ENCODE data around the gene NELFA.

Gene NELFA

DNA sequence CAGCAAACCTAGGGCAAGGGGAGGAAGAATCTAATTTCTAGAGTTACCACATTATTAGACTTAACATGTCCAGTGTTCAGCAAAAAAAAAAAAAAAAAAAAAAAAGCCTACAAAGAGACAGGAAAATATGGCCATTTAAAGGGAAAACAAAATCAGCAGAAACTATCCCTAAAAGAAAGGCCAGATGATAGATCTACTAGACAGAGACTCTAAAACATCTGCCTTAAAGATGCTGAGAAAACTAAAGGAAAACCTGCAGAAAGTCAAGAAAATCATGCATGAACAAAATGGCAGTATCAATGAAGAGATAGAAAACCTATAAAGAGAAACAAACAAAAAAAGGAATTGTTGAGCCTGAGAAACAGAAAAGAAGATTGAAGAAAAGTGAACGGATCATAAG lies 43.8 kb downstream of the NELFA start:
- DNase-seq (ENCODE audit: low spot score): no peak

DNA sequence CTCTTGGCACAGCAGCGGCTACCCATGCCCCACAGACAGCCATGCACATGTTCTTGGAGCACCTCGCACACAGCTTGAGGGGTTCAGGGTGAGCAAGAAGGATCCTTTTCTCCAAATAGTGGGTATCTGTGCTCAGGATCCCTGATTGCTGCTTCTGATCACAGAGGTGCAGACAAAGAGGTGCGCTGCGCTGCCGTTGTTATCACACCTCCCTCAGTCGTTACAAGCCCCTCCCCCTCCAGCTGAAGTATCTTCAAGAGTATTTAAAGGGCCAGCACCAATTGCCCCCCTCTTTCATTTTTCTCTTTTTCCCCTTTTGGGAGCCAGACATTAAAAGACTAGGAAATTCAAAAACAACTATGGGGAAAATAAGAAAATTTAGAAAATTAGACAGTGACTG lies 44.3 kb downstream of the NELFA start:
- no peak for DNase-seq (ENCODE audit: low spot score)

DNA sequence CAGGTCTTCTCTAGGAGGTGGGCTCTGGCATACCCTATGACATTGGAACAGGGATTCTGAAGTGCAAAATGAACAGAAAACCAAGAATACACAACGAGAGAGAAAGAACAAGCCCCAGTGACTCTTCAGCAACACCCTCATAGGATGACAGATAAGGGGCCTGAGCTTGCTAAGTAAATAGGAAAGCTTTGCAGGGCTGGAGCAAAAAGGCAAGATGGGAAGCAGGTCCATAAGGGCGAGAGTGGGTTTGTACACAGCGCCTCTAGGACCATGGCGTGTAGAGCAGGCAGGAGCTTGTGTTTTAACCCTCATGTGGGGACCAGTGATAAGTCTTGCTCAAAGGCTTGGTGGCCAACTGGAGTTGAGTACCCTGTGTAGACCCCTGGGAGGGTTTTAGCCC lies 45.8 kb downstream of the NELFA start:
- DNase-seq (ENCODE audit: low spot score): no peak

DNA sequence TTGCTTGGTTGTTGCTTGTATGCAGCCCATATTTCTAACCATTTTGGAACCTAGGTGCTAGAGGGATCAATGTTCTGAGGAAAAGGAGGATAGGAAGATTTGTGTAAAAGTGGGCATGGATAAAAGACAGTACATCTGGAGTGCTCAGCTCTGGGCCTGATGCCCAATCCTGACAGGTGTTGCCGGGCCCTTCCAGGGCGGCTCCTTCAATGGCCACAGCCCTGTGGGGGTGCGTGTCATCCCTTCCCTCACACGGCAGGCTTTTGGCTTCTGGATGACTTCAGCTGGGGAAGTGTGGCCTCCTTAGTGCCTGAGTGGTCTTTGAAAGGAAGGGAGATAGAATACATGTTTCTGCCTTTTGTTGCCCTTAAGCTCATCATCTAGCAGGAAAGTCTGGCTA lies 47.2 kb downstream of the NELFA start:
- no peak for DNase-seq (ENCODE audit: low spot score)

DNA sequence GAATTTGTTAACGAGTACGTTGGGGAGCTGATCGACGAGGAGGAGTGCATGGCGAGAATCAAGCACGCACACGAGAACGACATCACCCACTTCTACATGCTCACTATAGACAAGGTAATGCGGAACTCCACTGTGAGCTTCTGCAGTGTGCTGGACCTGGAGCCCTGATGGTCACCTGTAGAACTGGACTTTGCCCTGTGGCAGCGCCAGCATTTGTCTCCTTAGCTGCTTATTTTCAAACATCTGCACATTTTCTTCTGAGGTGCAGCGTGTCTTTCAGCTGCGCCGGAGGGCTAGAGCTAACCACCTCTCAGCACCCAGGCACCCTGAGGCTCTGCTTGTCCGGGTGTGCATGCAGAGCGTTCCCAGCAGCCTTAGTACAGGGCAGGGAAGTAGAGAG lies 47.7 kb downstream of the NELFA start:
- no peak for DNase-seq (ENCODE audit: low spot score)

DNA sequence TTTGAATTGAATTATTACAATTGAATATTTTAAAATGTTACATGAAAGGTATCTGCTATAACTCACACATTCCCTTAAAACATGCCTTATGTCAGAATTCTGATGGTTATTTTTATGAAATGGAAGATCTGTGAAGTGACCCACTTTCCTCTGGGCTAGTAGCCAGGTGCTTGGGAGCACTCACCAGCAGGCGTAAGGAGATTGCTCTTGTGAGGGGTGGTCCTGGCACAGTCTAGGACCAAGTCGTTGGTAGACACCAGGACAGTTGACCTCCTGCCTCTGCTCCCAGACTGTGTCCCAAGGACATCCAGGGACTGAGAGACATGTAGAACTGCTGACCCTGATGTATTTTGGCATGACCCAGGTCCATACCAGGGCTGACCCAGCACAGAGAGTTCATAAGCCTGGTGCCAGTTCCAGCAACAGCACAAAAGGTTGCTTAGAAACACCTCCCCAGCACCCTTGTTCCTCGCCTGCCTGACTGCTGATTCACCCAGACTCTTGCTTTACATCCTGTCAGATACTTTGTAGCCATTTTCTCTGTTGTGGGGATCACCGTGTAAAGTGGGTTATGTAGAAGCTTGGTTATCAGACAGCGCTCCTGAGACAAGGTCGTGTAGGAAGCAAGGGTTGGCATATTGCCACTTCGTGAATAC lies 48.5 kb downstream of the NELFA start:
- no peak for DNase-seq (ENCODE audit: low spot score)

- DNase-seq (ENCODE audit: low spot score): no peak
Observed at GRCh38 chr4:1959104-1959384, 49.7 kb downstream of the NELFA start.

DNA sequence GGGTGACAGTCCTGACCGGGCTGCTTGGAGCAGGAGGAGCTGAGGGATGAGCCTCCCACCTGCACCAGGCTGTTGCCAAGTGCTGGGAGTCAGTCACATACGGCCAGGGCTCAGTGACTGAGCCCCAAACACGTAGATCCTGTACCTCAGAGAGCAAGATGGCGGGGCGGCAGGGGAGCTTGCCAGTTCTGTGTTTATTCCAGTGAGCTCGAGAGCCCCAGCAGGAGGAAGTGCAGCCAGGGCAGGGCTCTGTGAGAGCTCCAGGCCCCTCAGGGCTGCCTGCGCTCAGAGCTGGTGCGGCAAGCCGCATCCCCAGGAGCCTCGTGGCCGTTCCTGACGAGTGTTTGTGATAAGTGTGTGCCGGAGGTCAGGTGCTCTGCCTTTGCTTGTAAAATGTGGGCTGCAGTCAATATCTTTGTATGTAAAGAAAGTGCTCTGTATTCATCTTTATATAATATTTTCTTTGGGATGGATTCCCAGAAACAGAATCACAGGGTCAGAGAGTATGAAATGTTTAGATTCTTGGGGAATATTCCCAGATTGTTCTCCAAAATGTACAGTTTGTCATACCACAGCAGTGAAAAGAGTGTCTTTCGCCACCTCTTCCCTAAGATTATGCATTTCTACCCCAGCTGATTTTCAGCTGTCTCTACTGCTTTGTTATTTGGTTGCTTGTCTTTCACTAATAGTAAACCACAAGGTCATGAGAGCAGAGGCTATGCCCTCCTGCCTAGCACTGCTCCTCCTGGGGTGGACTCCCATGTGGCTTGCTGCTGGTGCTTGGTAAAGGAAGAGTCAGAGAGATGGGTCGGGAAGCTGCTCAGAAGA lies 50.3 kb downstream of the NELFA start:
- DNase-seq (ENCODE audit: low spot score): no peak

DNA sequence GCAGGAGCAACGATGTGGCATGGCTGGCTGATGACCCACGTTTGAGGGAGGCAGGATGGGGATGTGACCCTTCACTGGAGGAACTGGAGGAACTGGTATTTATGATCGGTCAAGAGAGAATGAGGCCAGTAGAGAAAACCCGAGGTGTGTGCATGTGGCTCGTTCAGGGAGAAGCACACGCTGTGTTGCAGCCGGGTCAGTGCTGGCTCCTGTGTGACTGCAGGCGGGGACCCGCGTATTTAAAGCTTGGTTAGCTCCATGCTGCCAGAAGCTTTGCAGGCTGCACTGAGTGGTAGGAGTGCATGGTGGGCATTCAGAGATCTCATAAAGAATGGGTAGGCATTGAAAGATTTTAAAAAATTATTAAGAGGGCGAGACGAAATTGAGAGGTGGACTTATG lies 52.1 kb downstream of the NELFA start:
- no peak for DNase-seq (ENCODE audit: low spot score)

- DNase-seq (ENCODE audit: low spot score): no peak
Observed at GRCh38 chr4:1953335-1953734, 55.4 kb downstream of the NELFA start.

DNA sequence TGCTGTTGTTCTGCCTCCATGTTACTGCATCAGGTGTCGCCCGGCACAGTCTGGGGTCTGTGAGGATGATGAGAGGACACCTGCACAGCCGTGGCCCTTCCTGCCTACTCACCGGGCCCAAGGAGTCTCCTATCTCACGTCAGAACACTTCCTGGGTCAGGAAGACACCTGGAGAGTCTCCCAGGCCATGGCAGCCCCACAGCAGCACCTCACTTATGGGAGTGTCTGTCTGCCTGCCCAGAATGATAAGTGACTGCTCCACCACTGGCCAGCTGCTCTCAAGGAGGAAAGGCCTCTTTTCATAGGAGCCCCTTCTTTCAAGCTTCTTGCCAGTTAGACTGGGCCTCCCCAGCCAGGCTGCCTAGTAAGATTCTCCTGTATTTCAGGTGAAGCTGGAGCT lies 56.1 kb downstream of the NELFA start:
- no peak for DNase-seq (ENCODE audit: low spot score)

GRCh38 chr4:1952058-1952700 lies 56.6 kb downstream of the NELFA start:
- no peak for DNase-seq (ENCODE audit: low spot score)

DNA sequence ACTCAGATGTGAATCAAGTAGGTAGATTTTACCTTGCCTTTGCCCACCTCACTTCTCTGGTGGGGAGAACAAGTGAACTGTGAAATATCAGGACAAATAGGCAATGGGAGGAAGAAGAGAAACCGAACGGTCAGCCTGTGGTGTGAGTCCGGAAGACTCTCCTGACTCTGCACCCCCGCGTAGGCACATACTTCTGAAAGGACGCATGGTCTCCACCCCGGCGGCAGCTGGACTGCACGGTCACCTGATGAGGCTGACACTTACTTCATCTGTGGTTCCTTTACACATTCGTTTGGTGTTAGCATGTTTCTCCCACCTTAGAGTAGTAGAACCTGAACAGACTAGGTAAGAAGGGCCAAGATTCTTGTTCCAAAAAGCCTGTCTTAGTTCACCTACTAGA lies 58.4 kb downstream of the NELFA start:
- no peak for DNase-seq (ENCODE audit: low spot score)

DNA sequence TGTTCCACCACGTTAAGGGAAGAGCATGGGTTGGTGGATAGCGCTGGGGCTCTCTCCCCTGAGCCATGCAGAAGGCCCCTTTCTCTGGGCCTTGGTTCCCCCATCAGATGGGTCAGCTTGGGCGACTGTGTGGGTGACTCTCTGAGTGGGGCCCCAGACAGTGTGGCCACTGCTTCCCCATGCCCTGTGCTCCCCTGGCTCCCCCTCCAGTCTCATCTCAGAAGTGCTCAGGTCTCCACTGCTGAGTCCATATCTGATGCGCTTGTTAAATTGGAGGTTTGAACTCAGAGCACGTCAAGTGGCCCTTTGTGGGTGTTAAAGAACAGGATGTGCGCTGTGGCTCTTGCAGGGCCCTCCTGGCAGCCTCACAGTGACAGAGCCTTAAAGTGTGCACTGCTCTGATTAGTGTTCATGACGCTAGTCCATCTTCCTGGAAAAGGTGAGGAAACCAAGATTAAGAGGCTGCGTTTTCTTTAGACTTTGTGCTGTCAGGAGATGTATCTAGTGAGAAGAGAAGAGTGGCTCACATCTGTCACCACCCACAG lies 59.8 kb downstream of the NELFA start:
- DNase-seq (ENCODE audit: low spot score): no peak

- DNase-seq (ENCODE audit: low spot score): no peak
Observed at GRCh38 chr4:1948232-1948631, 60.5 kb downstream of the NELFA start.

DNA sequence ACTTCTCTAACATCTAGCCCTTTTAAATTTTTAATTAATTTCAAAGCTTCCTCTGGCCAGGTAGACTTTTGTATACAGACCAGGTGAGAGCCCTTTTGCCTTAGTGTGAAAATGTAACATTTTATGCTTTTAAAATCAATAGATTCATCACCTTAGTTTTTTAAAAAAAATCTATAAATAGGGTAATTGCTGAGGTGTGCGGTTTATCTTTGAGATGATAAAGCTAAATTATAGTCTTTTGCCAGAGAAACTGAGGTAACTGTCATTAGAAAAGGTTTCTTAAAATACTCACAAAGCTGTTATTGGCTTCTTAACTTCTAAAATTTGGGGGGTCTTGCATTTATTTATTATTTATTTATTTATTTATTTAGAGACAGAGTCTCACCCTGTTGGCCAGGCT lies 62.9 kb downstream of the NELFA start:
- DNase-seq (ENCODE audit: low spot score): no peak

DNA sequence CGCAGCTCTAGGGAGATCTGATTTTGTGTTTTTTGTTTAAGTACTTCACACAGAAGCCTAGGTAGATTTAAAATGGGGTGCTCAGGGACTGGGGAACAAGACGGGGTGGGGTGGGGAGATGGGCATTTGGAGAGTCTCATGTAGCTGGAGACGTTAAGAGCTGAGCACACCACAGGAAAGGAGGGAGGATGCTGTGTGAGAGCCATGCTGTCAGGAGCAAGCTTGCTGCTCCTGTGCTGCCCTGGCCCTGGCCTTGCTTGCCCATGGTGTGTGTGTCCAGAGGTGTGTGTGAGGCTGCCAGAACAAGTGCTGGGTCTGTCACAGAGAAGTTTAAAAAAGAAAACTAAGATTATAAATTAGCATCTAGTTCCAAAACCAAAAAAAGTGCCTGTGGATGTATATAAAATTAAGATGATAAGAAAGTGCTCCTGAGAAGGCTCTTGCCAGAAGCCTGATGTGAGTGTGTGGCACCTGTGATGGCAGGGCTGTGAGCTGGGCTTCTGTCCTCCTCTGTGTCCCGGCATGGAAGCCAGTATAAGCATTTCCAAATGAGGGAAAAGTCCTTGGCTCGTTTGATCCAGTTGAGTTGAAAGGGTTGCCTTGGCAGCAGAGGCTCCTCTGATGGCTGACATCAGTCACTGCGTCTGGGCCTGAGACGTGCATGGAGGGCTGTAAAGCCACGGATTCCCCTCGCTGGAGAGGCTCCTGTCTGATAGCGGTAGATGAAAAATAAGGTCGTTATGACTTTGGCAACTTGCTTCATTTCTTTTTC lies 63.5 kb downstream of the NELFA start:
- DNase-seq (ENCODE audit: low spot score): no peak

- no peak for DNase-seq (ENCODE audit: low spot score)
Observed at GRCh38 chr4:1943928-1944327, 64.8 kb downstream of the NELFA start.

DNA sequence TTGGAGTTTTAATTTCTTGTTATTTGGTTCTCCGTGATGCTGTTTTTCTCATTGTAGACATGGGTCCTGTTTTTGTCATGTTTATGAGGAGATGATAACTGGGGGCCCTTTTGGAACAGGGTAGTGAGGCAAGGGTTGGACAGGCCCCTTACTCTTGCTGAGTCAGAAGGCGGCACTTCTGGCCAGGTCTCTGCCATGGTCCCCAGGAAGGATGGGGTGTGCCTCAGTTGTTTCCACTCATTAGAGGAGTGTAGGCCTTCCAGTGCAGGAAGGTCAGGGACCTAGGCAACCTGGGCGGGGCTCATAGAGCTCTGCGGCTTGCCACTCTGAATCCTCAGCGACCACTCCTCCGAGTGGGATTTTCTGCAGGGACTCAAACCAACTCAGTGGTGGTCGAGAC lies 68.2 kb downstream of the NELFA start:
- no peak for DNase-seq (ENCODE audit: low spot score)

GRCh38 chr4:1939664-1940509 lies 68.9 kb downstream of the NELFA start:
- no peak for DNase-seq (ENCODE audit: low spot score)

- DNase-seq (ENCODE audit: low spot score): no peak
Observed at GRCh38 chr4:1938027-1938426, 70.7 kb downstream of the NELFA start.

DNA sequence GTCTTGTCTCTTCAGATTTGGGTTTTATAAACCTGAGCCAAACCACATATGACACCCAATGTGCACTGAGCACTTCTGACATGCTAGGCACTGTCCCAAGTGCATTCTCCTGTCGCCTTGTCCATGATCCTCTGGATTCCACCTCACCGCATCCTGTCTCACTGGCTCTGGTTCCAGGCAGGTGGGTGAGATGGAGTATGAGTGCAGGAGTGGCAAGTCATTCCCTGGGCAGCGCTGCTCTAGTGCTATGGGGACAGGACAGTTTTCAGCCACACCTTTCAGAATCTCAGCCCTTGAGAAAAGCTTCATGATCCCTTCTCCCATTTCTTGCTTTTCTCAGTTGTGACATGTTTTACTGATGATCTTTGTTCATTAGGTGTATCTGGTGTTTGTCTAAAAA lies 71.2 kb downstream of the NELFA start:
- DNase-seq (ENCODE audit: low spot score): no peak
